ENCODE measurements around the gene ZNF736.

DNA sequence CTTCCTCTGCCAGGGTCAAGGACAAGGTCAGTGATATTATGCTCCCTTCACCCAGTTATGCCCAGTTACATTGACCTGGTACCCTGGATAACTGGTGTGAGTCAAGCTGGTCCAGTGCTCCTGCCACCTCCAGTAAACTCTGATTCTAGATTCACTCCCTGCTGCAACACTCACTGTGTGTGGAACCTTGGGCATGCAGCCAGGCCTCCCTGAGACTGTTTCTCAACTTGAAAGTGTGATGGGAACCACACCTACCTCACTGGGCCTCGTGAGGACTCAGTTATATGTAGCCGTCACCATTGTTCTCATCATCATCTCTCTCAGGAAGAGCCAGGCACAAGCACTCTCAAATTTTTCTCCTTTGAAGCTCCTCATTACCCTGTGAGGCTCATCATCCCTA, 935 bp upstream of the ZNF736 start:
- TF ChIP-seq POLR2A (IDR thresholded peaks at IDR 0.05; ENCODE audit: control extremely low read depth in 1 of 2, low read depth in 2 of 2, low read length in 2 of 2) (no peak), EP300 (IDR thresholded peaks at IDR 0.05; ENCODE audit: borderline replicate concordance in 1 of 2, low read depth in 2 of 2, low read length in 2 of 2) (no peak), POU5F1 (IDR thresholded peaks at IDR 0.05; ENCODE audit: low read depth, low read length) (no peak), TAF7 (optimal IDR thresholded peaks at IDR 0.05; ENCODE audit: borderline replicate concordance, low read depth, low read length) (no peak), EZH2 (IDR thresholded peaks at IDR 0.05; ENCODE audit: low read depth, low read length, severe bottlenecking) (no peak)
- TF ChIP-seq, protein P1, sequence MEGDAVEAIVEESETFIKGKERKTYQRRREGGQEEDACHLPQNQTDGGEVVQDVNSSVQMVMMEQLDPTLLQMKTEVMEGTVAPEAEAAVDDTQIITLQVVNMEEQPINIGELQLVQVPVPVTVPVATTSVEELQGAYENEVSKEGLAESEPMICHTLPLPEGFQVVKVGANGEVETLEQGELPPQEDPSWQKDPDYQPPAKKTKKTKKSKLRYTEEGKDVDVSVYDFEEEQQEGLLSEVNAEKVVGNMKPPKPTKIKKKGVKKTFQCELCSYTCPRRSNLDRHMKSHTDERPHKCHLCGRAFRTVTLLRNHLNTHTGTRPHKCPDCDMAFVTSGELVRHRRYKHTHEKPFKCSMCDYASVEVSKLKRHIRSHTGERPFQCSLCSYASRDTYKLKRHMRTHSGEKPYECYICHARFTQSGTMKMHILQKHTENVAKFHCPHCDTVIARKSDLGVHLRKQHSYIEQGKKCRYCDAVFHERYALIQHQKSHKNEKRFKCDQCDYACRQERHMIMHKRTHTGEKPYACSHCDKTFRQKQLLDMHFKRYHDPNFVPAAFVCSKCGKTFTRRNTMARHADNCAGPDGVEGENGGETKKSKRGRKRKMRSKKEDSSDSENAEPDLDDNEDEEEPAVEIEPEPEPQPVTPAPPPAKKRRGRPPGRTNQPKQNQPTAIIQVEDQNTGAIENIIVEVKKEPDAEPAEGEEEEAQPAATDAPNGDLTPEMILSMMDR (IDR thresholded peaks at IDR 0.05; ENCODE audit: control extremely low read depth in 1 of 3, insufficient read depth in 1 of 3, low read depth in 1 of 3, low read length in 3 of 3), result no peak

Data from H1 (cell line).